ENCODE measurements around the gene TMEM50A.

- TF ChIP-seq, protein P1, sequence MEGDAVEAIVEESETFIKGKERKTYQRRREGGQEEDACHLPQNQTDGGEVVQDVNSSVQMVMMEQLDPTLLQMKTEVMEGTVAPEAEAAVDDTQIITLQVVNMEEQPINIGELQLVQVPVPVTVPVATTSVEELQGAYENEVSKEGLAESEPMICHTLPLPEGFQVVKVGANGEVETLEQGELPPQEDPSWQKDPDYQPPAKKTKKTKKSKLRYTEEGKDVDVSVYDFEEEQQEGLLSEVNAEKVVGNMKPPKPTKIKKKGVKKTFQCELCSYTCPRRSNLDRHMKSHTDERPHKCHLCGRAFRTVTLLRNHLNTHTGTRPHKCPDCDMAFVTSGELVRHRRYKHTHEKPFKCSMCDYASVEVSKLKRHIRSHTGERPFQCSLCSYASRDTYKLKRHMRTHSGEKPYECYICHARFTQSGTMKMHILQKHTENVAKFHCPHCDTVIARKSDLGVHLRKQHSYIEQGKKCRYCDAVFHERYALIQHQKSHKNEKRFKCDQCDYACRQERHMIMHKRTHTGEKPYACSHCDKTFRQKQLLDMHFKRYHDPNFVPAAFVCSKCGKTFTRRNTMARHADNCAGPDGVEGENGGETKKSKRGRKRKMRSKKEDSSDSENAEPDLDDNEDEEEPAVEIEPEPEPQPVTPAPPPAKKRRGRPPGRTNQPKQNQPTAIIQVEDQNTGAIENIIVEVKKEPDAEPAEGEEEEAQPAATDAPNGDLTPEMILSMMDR (IDR thresholded peaks at IDR 0.05; ENCODE audit: insufficient read depth, low read length, poor library complexity, severe bottlenecking): no peak
- no peak for TF ChIP-seq EZH2phosphoT487 (conservative IDR thresholded peaks at IDR 0.05; ENCODE audit: low read length)
These were observed 4.7 kb downstream of the TMEM50A start for GRCh38 chr1:25342846-25343245.

Measured in SU-DHL-6 (cell line).